Measurements from ENCODE around the gene ZNF548. TPM values are rescaled to one million over a fixed set of nuclear protein-coding genes. Genes with fewer than 3 reads are reported as not detected.

The ZNF548 gene
- total and polyA plus RNA-seq, 7 donors = 3.2 to 12.1 (median 5.8) TPM

GRCh38 chr19:57376151-57376550 lies 13.5 kb upstream of the ZNF548 start:
- Histone ChIP-seq H3K9me3 (peaks cover 38% of the 10 kb centered on the region), H3K27ac (no peak overlapping the region), H3K4me3 (no peak overlapping the region), H3K36me3 (ENCODE audit: insufficient read depth in 1 of 2, low read depth in 1 of 2) (peaks cover 21 to 67% of the 10 kb centered on the region in 2 donors), H3K27me3 (ENCODE audit: insufficient read depth in 3 of 3, low read length in 2 of 3) (no peaks in the 10 kb centered on the region), H3K4me1 (no peaks in the 10 kb centered on the region)
- no peak for TF ChIP-seq CTCF (IDR thresholded peaks at IDR 0.05)
- ATAC-seq (no peak), DNase-seq (no peak)
- 93 to 97% (median 94%) methylated on average over 6 of the region's 6 CpGs for WGBS, 3 donors
- intact Hi-C loops (cut with DNase I) = no loop called here

GRCh38 chr19:57377498-57378146 lies 12.0 kb upstream of the ZNF548 start:
- WGBS, 3 donors = 93 to 98% (median 96%) methylated on average over 3 of the region's 3 CpGs
- H3K9me3 ChIP-seq = peaks cover 38% of the 10 kb centered on the region
- TF ChIP-seq CTCF (IDR thresholded peaks at IDR 0.05) = no peak

GRCh38 chr19:57380923-57381322 lies 8.7 kb upstream of the ZNF548 start:
- Histone ChIP-seq H3K4me1 (no peaks in the 10 kb centered on the region), H3K4me3 (no peak overlapping the region), H3K27ac (no peak overlapping the region), H3K36me3 (ENCODE audit: insufficient read depth in 1 of 2, low read depth in 1 of 2) (peaks cover 10 to 25% of the 10 kb centered on the region in 2 donors), H3K9me3 (peaks cover 34% of the 10 kb centered on the region), H3K27me3 (ENCODE audit: insufficient read depth in 3 of 3, low read length in 2 of 3) (no peaks in the 10 kb centered on the region)
- TF ChIP-seq CTCF (IDR thresholded peaks at IDR 0.05) = no peak
- DNase-seq (no peak), ATAC-seq (no peak)
- intact Hi-C loops (cut with DNase I) = no loop called here

More at GRCh38 chr19:57377498-57378146, 12.0 kb upstream of the ZNF548 start:
- Histone ChIP-seq H3K4me3 (no peak overlapping the region), H3K27me3 (ENCODE audit: insufficient read depth in 3 of 3, low read length in 2 of 3) (no peaks in the 10 kb centered on the region), H3K36me3 (ENCODE audit: insufficient read depth in 1 of 2, low read depth in 1 of 2) (peaks cover 15 to 52% of the 10 kb centered on the region in 2 donors), H3K27ac (no peak overlapping the region), H3K4me1 (no peaks in the 10 kb centered on the region)
- DNase-seq (no peak), ATAC-seq (no peak)
- intact Hi-C loops (cut with DNase I) = no loop called here

- Histone ChIP-seq H3K9me3 (peaks cover 17% of the 10 kb centered on the region), H3K36me3 (ENCODE audit: insufficient read depth in 1 of 2, low read depth in 1 of 2) (peaks cover 3 to 6% of the 10 kb centered on the region in 2 donors), H3K4me1 (no peaks in the 10 kb centered on the region), H3K4me3 (no peak overlapping the region), H3K27ac (no peak overlapping the region), H3K27me3 (ENCODE audit: insufficient read depth in 3 of 3, low read length in 2 of 3) (no peaks in the 10 kb centered on the region)
- WGBS, 3 donors = 81 to 84% (median 82%) methylated on average over 7 of the region's 7 CpGs
- TF ChIP-seq CTCF (IDR thresholded peaks at IDR 0.05) = no peak
- no peak for ATAC-seq
- intact Hi-C loops (cut with DNase I) = no loop called here
- DNase-seq = no peak
These were observed 6.7 kb upstream of the ZNF548 start for GRCh38 chr19:57382806-57383488.
